Measurements from ENCODE around the gene SLC9B2.

The SLC9B2 gene

DNA sequence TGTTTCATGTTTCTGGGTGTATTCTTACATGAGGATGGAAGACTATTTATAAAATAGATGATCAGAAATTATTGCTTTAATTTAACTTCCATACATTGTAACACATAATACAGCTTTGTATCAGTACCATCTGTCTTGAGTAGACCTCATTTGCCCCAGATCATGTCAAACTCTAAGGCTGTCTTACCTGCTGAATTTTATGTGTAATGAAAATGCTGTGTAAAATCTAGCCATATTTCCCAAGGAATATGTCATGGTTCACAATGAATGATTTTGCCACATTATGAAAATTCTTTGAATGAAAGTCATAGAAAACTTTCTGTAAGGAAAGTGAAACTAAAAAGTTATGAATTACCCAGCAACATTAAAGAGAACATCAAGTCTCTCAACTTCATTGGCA, 15.7 kb upstream of the SLC9B2 start:
- TF ChIP-seq, protein P1, sequence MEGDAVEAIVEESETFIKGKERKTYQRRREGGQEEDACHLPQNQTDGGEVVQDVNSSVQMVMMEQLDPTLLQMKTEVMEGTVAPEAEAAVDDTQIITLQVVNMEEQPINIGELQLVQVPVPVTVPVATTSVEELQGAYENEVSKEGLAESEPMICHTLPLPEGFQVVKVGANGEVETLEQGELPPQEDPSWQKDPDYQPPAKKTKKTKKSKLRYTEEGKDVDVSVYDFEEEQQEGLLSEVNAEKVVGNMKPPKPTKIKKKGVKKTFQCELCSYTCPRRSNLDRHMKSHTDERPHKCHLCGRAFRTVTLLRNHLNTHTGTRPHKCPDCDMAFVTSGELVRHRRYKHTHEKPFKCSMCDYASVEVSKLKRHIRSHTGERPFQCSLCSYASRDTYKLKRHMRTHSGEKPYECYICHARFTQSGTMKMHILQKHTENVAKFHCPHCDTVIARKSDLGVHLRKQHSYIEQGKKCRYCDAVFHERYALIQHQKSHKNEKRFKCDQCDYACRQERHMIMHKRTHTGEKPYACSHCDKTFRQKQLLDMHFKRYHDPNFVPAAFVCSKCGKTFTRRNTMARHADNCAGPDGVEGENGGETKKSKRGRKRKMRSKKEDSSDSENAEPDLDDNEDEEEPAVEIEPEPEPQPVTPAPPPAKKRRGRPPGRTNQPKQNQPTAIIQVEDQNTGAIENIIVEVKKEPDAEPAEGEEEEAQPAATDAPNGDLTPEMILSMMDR (conservative IDR thresholded peaks at IDR 0.05; ENCODE audit: low read length) = no peak
- no peak overlapping the region for H3K4me3 ChIP-seq (ENCODE audit: low read length)
- no peak for DNase-seq (ENCODE audit: low read depth)

- TF ChIP-seq, protein P1 (conservative IDR thresholded peaks at IDR 0.05; ENCODE audit: low read length) = peak; percentile 64
- no peak overlapping the region for H3K4me3 ChIP-seq (ENCODE audit: low read length)
- DNase-seq (ENCODE audit: low read depth) = peak; percentile 81
Measured at GRCh38 chr4:103091601-103092223, 15.2 kb upstream of the SLC9B2 start.

DNA sequence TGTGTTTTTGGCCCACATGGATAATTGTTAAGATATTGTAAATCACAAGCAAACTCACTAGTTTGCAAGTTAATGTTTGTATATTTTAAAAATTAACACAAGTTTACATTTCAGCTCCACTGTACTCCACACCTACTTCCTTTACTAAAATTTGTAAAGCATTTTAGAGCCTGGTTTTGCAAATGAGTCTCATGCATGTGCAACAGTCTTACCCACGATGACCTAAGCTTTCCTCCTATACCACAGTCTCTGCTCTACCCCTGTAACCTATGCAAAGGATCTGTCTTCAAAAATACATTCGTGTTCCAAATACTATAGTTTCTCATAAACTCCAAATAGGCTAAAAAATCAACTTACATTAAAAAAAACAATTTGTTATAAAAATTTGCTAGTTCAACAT, 12.9 kb upstream of the SLC9B2 start:
- TF ChIP-seq, protein P1 (conservative IDR thresholded peaks at IDR 0.05; ENCODE audit: low read length) = no peak
- DNase-seq (ENCODE audit: low read depth) = no peak
- H3K4me3 ChIP-seq (ENCODE audit: low read length) = no peak overlapping the region

DNA sequence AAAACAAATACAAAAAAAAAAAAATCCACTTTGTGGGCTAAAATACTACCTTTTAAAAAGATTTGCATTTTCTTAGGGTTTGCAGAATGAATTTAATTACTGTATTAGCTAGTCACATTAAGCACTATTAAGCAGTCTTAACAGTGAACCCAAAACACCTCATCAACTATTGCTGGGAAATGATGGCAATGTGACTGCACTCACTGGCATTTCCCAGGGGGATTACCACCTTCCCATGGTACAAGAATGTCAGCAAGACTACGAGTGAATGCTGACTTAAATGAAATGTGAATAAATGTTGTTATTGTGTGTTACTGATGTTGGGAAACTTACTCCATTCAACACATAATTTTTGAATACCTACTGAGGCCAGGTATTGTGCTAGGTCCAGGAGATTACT, 10.0 kb upstream of the SLC9B2 start:
- no peak overlapping the region for H3K4me3 ChIP-seq (ENCODE audit: low read length)
- TF ChIP-seq, protein P1 (conservative IDR thresholded peaks at IDR 0.05; ENCODE audit: low read length) = no peak
- no peak for DNase-seq (ENCODE audit: low read depth)

GRCh38 chr4:103085555-103086196, 9.1 kb upstream of the SLC9B2 start:
- DNase-seq (ENCODE audit: low read depth) = no peak
- TF ChIP-seq, protein P1 (conservative IDR thresholded peaks at IDR 0.05; ENCODE audit: low read length) = no peak
- no peak overlapping the region for H3K4me3 ChIP-seq (ENCODE audit: low read length)

DNA sequence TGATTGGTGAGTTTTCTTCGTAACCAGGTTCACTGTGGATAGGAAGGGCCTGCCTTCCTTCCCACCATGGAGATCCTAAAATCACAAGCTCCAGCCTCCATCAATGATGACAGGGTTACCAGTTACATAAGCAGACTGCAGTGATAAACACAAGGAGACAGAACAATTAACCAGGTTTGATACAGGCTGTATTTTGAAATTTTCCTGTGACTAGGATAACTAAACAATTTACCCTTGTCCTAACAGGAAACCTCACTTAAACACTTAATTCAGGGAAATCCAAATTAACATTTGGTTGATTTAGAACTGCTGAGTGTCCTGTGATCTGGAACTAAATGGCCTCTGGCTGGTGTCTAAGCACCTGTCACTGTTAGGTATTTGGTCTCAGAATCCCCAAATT, 3.1 kb upstream of the SLC9B2 start:
- H3K4me3 ChIP-seq (ENCODE audit: low read length) = no peak overlapping the region
- TF ChIP-seq, protein P1 (conservative IDR thresholded peaks at IDR 0.05; ENCODE audit: low read length) = no peak
- DNase-seq (ENCODE audit: low read depth) = no peak
